ENCODE data around the gene MED9.
A peak's percentile ranks its signal among the peaks of the same experiment; 100 is the strongest.
"Not testable (repeated sequence)": the region's sequence is repeated elsewhere in the genome, so short reads cannot be mapped to it uniquely, and the experiment has no call there.

MED9 gene

GRCh38 chr17:17485420-17485819 lies 8.6 kb downstream of the MED9 start:
- Histone ChIP-seq H3K27me3 (ENCODE audit: control insufficient read depth in 3 of 3, insufficient read depth in 3 of 3, low read depth in 1 of 3, low read length in 3 of 3) (peaks cover 0 to 2% (median 0%) of the 10 kb centered on the region in 3 experiments), H4K91ac (ENCODE audit: low read depth, low read length, poor library complexity) (no peak overlapping the region), H3K27ac (replicated peaks; ENCODE audit: low read length) (no peak overlapping the region), H3K4me2 (ENCODE audit: insufficient read depth, low read length, poor library complexity, severe bottlenecking) (no peak overlapping the region), H2BK120ac (ENCODE audit: low read depth, low read length) (no peak overlapping the region), H2BK12ac (ENCODE audit: low read length) (no peak overlapping the region), H3K36me3 (replicated peaks in 1 of 2; ENCODE audit: control insufficient read depth in 2 of 2, insufficient read depth in 2 of 2, low read length in 2 of 2) (peaks cover 15 to 57% of the 10 kb centered on the region in 2 donors), H3K4ac (ENCODE audit: low read length) (no peak overlapping the region), H3K9ac (ENCODE audit: low read depth, low read length, poor library complexity) (peak overlapping the region; percentile 77), H2BK5ac (ENCODE audit: low read length) (no peak overlapping the region), H3K23ac (ENCODE audit: low read depth, low read length, poor library complexity) (no peak overlapping the region), H2AK5ac (ENCODE audit: low read depth, low read length) (no peak overlapping the region), H3K79me1 (ENCODE audit: low read depth, low read length) (peaks cover 5% of the 10 kb centered on the region), H3K4me1 (ENCODE audit: control insufficient read depth in 2 of 2, insufficient read depth in 1 of 2, low read depth in 1 of 2, low read length in 2 of 2) (no peaks in the 10 kb centered on the region), H4K8ac (ENCODE audit: low read depth, low read length) (no peak overlapping the region), H3K9me3 (replicated peaks in 1 of 2; ENCODE audit: control insufficient read depth in 2 of 2, insufficient read depth in 1 of 2, low read depth in 1 of 2, low read length in 2 of 2) (peaks cover 4 to 6% of the 10 kb centered on the region in 2 donors), H2BK15ac (ENCODE audit: low read length) (no peak overlapping the region), H3K18ac (ENCODE audit: low read length) (no peak overlapping the region), H2AFZ (ENCODE audit: low read length) (no peak overlapping the region), H3K4me3 (ENCODE audit: low read length in 2 of 2) (peak overlapping the region in 1 of 2 donors; percentile 21), H3K14ac (ENCODE audit: low read length) (no peak overlapping the region)
- no CpG with 5 or more reads among the region's 6 CpGs for WGBS, 2 donors (ENCODE audit: extremely low coverage in 2 of 2, insufficient read length in 2 of 2, insufficient replicate concordance in 1 of 2)
- DNase-seq (ENCODE audit: low spot score), result no peak

DNA sequence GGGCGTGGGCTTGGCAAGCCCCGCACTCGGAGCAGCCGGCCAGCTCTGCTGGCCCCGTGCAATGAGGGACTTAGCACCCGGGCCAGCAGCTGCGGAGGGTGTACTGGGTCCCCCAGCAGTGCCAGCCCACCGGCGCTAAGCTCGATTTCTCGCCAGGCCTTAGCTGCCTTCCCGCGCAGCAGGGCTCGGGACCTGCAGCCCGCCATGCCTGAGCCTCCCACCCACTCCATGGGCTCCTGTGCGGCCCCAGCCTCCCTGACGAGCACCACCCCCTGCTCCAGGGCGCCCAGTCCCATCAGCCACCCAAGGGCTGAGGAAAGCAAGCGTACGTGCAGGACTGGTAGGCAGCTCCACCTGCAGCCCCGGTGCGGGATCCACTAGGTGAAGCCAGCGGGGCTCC lies 9.6 kb downstream of the MED9 start:
- H2BK5ac ChIP-seq (ENCODE audit: low read length); H4K8ac ChIP-seq (ENCODE audit: low read depth, low read length); H3K9me3 ChIP-seq (replicated peaks in 1 of 2; ENCODE audit: control insufficient read depth in 2 of 2, insufficient read depth in 1 of 2, low read depth in 1 of 2, low read length in 2 of 2); H3K18ac ChIP-seq (ENCODE audit: low read length); H3K4me3 ChIP-seq (ENCODE audit: low read length in 2 of 2); H2BK120ac ChIP-seq (ENCODE audit: low read depth, low read length); H3K4me2 ChIP-seq (ENCODE audit: insufficient read depth, low read length, poor library complexity, severe bottlenecking); H3K79me1 ChIP-seq (ENCODE audit: low read depth, low read length); H3K4me1 ChIP-seq (ENCODE audit: control insufficient read depth in 2 of 2, insufficient read depth in 1 of 2, low read depth in 1 of 2, low read length in 2 of 2); H3K9ac ChIP-seq (ENCODE audit: low read depth, low read length, poor library complexity); H3K14ac ChIP-seq (ENCODE audit: low read length); H4K91ac ChIP-seq (ENCODE audit: low read depth, low read length, poor library complexity); H3K27me3 ChIP-seq (ENCODE audit: control insufficient read depth in 3 of 3, insufficient read depth in 3 of 3, low read depth in 1 of 3, low read length in 3 of 3); H3K23ac ChIP-seq (ENCODE audit: low read depth, low read length, poor library complexity); H2AFZ ChIP-seq (ENCODE audit: low read length); H2BK12ac ChIP-seq (ENCODE audit: low read length); H3K4ac ChIP-seq (ENCODE audit: low read length); H2AK5ac ChIP-seq (ENCODE audit: low read depth, low read length); H3K27ac ChIP-seq (replicated peaks; ENCODE audit: low read length); H2BK15ac ChIP-seq (ENCODE audit: low read length); DNase-seq (ENCODE audit: low spot score): not testable (repeated sequence)
- no CpG with 5 or more reads among the region's 23 CpGs for WGBS, 2 donors (ENCODE audit: extremely low coverage in 2 of 2, insufficient read length in 2 of 2, insufficient replicate concordance in 1 of 2)
- peaks cover 20 to 60% of the 10 kb centered on the region in 2 donors for H3K36me3 ChIP-seq (replicated peaks in 1 of 2; ENCODE audit: control insufficient read depth in 2 of 2, insufficient read depth in 2 of 2, low read length in 2 of 2)

GRCh38 chr17:17487998-17488397 lies 11.2 kb downstream of the MED9 start:
- H3K4me3 ChIP-seq (ENCODE audit: low read length in 2 of 2), result no peak overlapping the region
- H3K79me1 ChIP-seq (ENCODE audit: low read depth, low read length), result no peaks in the 10 kb centered on the region
- H3K9me3 ChIP-seq (replicated peaks in 1 of 2; ENCODE audit: control insufficient read depth in 2 of 2, insufficient read depth in 1 of 2, low read depth in 1 of 2, low read length in 2 of 2), result peaks cover 4 to 6% of the 10 kb centered on the region in 2 donors
- no peak overlapping the region for H3K27ac ChIP-seq (replicated peaks; ENCODE audit: low read length)
- H2BK12ac ChIP-seq (ENCODE audit: low read length), result no peak overlapping the region
- H4K91ac ChIP-seq (ENCODE audit: low read depth, low read length, poor library complexity), result no peak overlapping the region
- H2AFZ ChIP-seq (ENCODE audit: low read length), result no peak overlapping the region
- no peak overlapping the region for H2BK120ac ChIP-seq (ENCODE audit: low read depth, low read length)
- no CpG with 5 or more reads among the region's 2 CpGs for WGBS, 2 donors (ENCODE audit: extremely low coverage in 2 of 2, insufficient read length in 2 of 2, insufficient replicate concordance in 1 of 2)
- H3K18ac ChIP-seq (ENCODE audit: low read length), result no peak overlapping the region
- no peak overlapping the region for H2BK15ac ChIP-seq (ENCODE audit: low read length)
- no peak overlapping the region for H3K14ac ChIP-seq (ENCODE audit: low read length)
- H3K4me2 ChIP-seq (ENCODE audit: insufficient read depth, low read length, poor library complexity, severe bottlenecking), result no peak overlapping the region
- H3K9ac ChIP-seq (ENCODE audit: low read depth, low read length, poor library complexity), result no peak overlapping the region
- DNase-seq (ENCODE audit: low spot score), result no peak
- no peak overlapping the region for H3K23ac ChIP-seq (ENCODE audit: low read depth, low read length, poor library complexity)
- peaks cover 0 to 4% of the 10 kb centered on the region in 2 donors for H3K4me1 ChIP-seq (ENCODE audit: control insufficient read depth in 2 of 2, insufficient read depth in 1 of 2, low read depth in 1 of 2, low read length in 2 of 2)
- H2AK5ac ChIP-seq (ENCODE audit: low read depth, low read length), result no peak overlapping the region
- no peak overlapping the region for H2BK5ac ChIP-seq (ENCODE audit: low read length)
- no peak overlapping the region for H3K4ac ChIP-seq (ENCODE audit: low read length)
- no peaks in the 10 kb centered on the region for H3K27me3 ChIP-seq (ENCODE audit: control insufficient read depth in 3 of 3, insufficient read depth in 3 of 3, low read depth in 1 of 3, low read length in 3 of 3)
- peaks cover 26 to 68% of the 10 kb centered on the region in 2 donors for H3K36me3 ChIP-seq (replicated peaks in 1 of 2; ENCODE audit: control insufficient read depth in 2 of 2, insufficient read depth in 2 of 2, low read length in 2 of 2)
- no peak overlapping the region for H4K8ac ChIP-seq (ENCODE audit: low read depth, low read length)

DNA sequence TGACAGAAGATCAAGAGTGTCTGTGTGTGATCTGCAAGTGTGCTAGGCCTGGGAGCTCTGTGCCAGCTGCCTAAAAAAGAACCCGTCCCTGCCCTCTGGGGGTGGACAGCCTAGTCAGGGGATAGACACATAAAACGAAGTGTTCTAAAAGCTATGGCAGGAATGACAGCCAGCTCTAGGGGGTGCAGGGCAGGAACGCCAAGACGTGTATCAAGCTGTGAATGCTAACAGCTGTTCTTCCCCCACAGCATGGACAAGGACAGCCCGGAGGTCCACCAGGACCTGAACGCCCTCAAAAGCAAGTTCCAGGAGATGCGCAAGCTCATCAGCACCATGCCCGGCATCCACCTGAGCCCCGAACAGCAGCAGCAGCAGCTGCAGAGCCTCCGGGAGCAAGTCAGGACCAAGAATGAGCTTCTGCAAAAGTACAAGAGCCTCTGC lies 14.3 kb downstream of the MED9 start:
- Histone ChIP-seq H4K91ac (ENCODE audit: low read depth, low read length, poor library complexity) (no peak overlapping the region), H3K9ac (ENCODE audit: low read depth, low read length, poor library complexity) (no peak overlapping the region), H3K79me1 (ENCODE audit: low read depth, low read length) (no peaks in the 10 kb centered on the region), H3K4ac (ENCODE audit: low read length) (no peak overlapping the region), H2AFZ (ENCODE audit: low read length) (no peak overlapping the region), H4K8ac (ENCODE audit: low read depth, low read length) (no peak overlapping the region), H3K36me3 (replicated peaks in 1 of 2; ENCODE audit: control insufficient read depth in 2 of 2, insufficient read depth in 2 of 2, low read length in 2 of 2) (peaks cover 20 to 50% of the 10 kb centered on the region in 2 donors), H2BK12ac (ENCODE audit: low read length) (no peak overlapping the region), H3K27me3 (ENCODE audit: control insufficient read depth in 3 of 3, insufficient read depth in 3 of 3, low read depth in 1 of 3, low read length in 3 of 3) (peaks cover 0 to 15% (median 7%) of the 10 kb centered on the region in 3 experiments), H2BK5ac (ENCODE audit: low read length) (no peak overlapping the region), H3K23ac (ENCODE audit: low read depth, low read length, poor library complexity) (no peak overlapping the region), H3K9me3 (replicated peaks in 1 of 2; ENCODE audit: control insufficient read depth in 2 of 2, insufficient read depth in 1 of 2, low read depth in 1 of 2, low read length in 2 of 2) (peaks cover 0 to 7% of the 10 kb centered on the region in 2 donors), H2AK5ac (ENCODE audit: low read depth, low read length) (no peak overlapping the region), H3K14ac (ENCODE audit: low read length) (no peak overlapping the region), H3K27ac (replicated peaks; ENCODE audit: low read length) (no peak overlapping the region), H3K4me3 (ENCODE audit: low read length in 2 of 2) (no peak overlapping the region), H3K4me2 (ENCODE audit: insufficient read depth, low read length, poor library complexity, severe bottlenecking) (no peak overlapping the region), H2BK120ac (ENCODE audit: low read depth, low read length) (no peak overlapping the region), H3K18ac (ENCODE audit: low read length) (no peak overlapping the region), H2BK15ac (ENCODE audit: low read length) (no peak overlapping the region), H3K4me1 (ENCODE audit: control insufficient read depth in 2 of 2, insufficient read depth in 1 of 2, low read depth in 1 of 2, low read length in 2 of 2) (peaks cover under 1 to 23% of the 10 kb centered on the region in 2 donors)
- no CpG with 5 or more reads among the region's 10 CpGs for WGBS, 2 donors (ENCODE audit: extremely low coverage in 2 of 2, insufficient read length in 2 of 2, insufficient replicate concordance in 1 of 2)
- DNase-seq (ENCODE audit: low spot score), result no peak
